Tracheal epithelial cell (primary cell): Measurements from ENCODE around the gene MROH2A. TPM values are rescaled to one million over a fixed set of nuclear protein-coding genes. Genes with fewer than 3 reads are reported as not detected.

Experiments
- total RNA-seq: library from RNA; depleted of rRNA; stranded (reverse); fragments of >200 nt; gene quantifications from 2 replicates; pipeline ENCODE4 v1.2.1, GENCODE V29; 2014

The MROH2A gene
- not detected in 2 replicates for total RNA-seq

GRCh38 chr2:233778030-233778429 lies at the start of gene MROH2A:
MROH2A (plus strand) TSS chr2:233778330; CDS start chr2:233779359, 1,029 bp downstream.

GRCh38 chr2:233728723-233729301 lies 49.3 kb upstream of the MROH2A start, which contains the start of gene UGT1A3:
UGT1A3 (plus strand) TSS chr2:233729042; CDS start chr2:233729127, 85 bp downstream.

GRCh38 chr2:233760043-233760442 lies 18.1 kb upstream of the MROH2A start, which contains the start of gene UGT1A1:
UGT1A1 (plus strand) TSS chr2:233760270; CDS start chr2:233760288, 18 bp downstream.

GRCh38 chr2:233854241-233854981 lies 76.3 kb downstream of the MROH2A start, which contains the start of gene HJURP:
HJURP (minus strand) TSS chr2:233854535; CDS start chr2:233854500, 35 bp downstream.

GRCh38 chr2:233867993-233868532 lies 89.9 kb downstream of the MROH2A start, which contains the start of gene MSL3B:
MSL3B (minus strand) TSS chr2:233868386.

Other genes with a start within 250 kb of the MROH2A start
- 17.6 and 23.9 TPM in 2 replicates for gene USP40, start 211.5 kb upstream of the MROH2A start, total RNA-seq
- under 0.01 and 0.43 TPM in 2 replicates for gene UGT1A8, start 160.7 kb upstream of the MROH2A start, total RNA-seq
- gene UGT1A10, start 141.9 kb upstream of the MROH2A start, total RNA-seq: not detected in 2 replicates
- 21.4 TPM in 1 of 2 replicates, not detected in the other for gene UGT1A9, start 106.4 kb upstream of the MROH2A start, total RNA-seq
- gene UGT1A7, start 96.4 kb upstream of the MROH2A start, total RNA-seq: 1.4 and 1.5 TPM in 2 replicates
- 23.2 and 60.5 TPM in 2 replicates for gene UGT1A6, start 85.4 kb upstream of the MROH2A start, total RNA-seq
- 0.24 TPM in 1 of 2 replicates, not detected in the other for gene UGT1A5, start 65.4 kb upstream of the MROH2A start, total RNA-seq
- gene UGT1A4, start 59.6 kb upstream of the MROH2A start, total RNA-seq: 0.24 and 1.3 TPM in 2 replicates
- 0.24 TPM in 1 of 2 replicates, not detected in the other for gene UGT1A3, start 49.3 kb upstream of the MROH2A start, total RNA-seq
- gene UGT1A1, start 18.1 kb upstream of the MROH2A start, total RNA-seq: 0.48 and 1.1 TPM in 2 replicates
- 0.85 and 2.2 TPM in 2 replicates for gene HJURP, start 76.2 kb downstream of the MROH2A start, total RNA-seq
- gene TRPM8, start 139.0 kb downstream of the MROH2A start, total RNA-seq: 0.96 TPM in 1 of 2 replicates, not detected in the other